HG03558 (cell line): ENCODE results near the gene ABCG1.

ENCODE experiments used
- ATAC-seq: cut with Tn5 transposase; IDR thresholded peaks from one replicate; pipeline ENCODE4 v1.9.1; 2021; ENCODE audit warnings: moderate number of reproducible peaks; ENCODE audit not compliant: unreplicated experiment; ENCODE audit errors: extremely low read depth

ABCG1 gene

DNA sequence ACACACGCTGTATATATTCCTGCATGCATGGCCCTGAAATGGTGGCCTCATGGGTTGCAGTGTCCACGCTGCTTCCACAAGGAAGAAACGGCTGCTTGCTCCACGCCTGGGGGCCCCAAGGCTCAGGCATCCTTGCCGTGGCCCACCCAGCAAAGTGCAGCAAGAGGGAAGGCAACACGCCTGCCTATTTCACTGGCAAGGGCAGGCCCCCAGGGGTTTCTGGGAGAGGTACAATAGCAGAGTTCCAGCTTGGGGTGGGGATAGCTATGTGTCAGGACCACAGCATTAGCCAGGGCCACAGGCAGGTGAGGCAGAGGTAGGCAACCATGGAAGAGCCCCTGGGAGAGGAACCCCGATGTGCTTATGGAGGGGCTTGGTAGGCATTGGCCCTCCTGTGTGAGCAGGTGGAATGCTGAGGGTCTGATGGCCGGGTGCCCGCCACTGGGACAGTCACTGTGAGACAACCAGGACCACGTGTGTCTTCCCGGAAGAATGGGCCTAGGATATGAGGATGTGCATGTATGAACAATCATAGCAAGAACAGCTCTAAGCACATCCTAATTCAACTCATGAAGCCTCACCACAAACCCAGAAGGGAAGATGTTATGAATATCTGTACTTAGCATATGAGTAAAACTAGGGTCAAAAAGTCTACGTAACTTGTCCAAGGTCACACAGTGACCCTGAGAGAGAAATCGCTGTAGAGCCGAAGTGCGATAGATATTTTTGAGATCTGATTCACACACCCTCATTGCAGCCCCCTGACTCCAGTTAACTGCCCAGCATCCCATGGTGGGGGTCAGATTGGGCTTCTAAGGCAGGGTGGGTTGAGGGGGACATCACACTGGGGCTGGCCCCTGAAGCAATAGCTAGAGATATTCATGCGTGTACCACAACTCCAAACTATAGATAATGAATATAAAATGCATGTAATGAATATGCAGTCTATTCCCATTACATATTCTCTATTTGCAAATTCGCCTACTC, 120.1 kb downstream of the ABCG1 start:
- no peak for ATAC-seq

DNA sequence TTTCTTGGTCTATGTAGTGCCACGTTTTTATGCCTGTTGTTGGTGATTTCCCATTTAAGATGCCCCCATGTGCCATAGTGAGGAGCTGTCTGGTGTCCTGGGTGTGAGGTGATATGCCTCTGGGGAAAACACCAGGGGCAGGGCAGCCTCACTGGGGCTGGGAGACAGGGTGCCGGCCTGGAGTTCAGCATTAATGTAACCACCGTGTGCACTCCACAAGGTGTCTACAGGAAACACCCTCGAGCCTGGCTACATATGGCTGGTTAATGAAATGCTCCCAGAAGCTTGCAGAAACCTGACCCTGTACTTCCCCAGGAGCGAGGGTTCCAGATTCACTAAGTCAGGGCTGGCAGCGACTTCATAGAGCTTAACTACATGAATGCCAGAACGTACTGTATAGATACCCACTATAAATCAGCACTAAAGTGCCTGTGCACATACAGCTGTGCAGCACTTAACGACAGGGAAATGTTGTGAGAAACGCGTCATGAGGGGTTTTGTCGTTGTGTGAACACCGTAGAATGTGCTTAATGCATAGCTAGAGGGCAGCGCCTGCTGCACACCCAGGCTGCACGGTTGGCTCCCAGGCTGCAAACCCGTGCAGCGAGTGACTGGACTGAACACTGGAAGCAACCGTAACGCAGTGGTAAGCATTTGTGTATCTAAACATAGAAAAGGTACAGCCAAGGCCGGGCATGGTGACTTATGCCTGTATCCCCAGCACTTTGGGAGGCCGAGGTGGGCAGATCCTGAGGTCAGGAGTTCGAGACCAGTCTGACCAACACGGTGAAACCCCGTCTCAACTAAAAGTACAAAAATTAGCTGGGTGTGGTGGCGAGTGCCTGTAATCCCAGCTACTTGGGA, 121.5 kb downstream of the ABCG1 start:
- no peak for ATAC-seq

DNA sequence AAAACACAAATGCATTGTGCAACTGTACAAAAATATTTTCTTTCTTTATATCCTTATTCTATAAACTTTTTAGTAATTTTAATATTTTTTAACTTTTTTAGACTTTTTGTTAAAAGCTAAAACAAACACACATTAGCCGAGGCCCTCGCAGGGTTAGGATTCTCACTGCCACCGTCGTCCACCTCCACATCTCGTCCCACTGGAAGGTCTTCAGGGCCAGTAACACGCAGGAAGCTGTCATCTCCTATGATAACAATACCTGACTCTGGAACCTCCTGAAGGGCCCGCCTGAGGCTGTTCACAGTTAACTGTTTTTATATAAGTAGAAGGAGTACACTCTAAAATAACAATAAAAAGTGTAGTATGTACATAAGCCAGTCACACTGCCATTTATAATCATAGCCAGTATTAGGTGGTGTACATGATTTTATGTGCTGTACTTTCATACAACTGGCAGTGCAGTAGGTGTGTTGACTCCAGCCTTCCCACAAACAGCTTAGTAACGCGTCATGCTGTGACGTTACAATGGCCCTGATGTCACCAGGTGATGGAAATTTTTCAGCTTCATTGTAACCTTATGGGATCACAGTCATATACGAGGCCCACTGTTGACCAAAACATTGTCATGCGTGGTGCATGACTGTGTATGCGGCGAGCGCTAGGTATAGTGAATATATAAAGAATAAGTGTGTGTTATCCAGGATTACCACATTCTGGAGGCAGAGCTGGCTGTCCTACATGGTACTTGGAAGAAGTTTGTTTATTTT, 123.0 kb downstream of the ABCG1 start:
- no peak for ATAC-seq

DNA sequence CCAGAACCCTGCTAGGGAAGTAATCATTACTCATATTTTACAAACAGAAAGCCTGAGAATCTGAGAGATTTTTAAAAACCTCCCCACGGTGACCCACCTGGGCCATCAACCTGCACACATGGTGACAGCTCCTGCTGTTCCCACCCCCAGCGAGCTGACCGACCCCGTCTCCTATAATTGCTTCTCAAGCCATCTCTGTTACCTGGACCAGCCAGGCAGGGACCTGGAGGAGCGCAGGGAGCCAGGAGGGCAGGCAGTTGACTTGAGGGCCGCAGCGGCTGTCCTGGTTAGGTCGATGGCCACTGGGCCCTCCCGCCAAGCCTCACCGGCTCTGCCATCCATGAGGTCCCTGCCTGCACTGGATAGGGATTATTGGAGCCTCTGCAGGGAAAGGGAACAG, 124.2 kb downstream of the ABCG1 start:
- ATAC-seq, result no peak

DNA sequence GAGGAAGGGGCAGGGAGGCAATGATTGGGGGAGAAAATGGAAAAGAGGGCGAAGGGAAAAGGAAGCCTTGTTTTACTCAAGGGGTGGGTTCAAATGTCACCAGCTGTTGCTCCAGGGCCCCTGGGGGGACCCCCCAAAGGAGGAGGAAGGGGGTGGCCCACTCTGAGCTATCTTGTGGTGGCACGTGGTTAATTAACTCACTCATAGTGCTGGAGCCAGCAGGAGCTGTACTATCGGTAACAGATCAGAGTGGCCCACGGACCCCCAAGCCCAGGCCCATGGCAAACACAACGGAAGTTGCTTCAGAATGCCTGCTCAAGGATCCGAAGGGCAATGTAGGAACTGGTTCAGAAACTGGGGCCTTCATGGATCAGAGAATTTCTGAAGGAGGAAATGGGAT, 124.6 kb downstream of the ABCG1 start:
- ATAC-seq, result no peak

DNA sequence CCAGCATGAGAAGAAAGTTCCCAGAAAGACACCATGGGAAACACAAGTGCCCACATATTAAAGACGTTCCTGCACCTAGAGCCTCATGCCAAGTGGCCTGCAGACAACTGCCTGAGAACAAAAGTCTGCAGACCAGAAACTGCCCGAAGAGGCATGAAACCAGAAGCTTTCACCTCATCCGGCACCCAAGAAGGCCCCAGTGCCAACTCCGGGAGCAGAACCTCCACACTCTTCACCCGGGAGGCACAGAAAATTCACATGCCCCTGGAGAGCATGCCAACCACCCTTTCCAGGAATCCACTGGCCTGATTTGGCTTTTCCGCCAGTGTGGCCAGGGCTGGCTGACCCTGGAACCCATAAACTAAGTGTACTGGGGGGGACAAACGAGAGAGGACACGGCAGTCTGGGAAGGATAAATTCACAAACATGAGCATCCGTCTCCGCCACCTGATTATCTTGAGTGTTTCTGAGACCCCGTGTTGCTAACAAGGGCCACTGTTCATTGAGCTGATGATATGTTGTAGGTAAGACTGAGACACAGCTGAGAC, 125.1 kb downstream of the ABCG1 start:
- ATAC-seq, result no peak

DNA sequence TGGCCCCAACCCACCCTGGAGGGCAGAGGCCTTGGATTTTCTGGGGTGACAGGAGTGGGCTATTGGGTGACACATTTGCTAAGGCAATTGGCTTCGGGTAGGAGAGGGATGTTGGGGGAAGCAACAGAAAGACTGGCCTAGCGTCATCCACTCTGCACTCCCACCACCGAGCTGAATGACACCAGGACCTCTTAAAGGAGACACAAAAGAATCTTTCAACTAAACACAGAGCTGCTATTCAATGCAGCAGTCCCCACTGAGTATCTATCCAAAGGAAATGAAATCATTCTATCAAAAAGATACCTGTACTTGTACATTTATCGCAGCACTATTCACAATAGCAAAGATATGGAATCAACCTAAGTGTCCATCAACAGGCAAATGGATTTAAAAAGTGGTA, 125.7 kb downstream of the ABCG1 start:
- ATAC-seq, result no peak

DNA sequence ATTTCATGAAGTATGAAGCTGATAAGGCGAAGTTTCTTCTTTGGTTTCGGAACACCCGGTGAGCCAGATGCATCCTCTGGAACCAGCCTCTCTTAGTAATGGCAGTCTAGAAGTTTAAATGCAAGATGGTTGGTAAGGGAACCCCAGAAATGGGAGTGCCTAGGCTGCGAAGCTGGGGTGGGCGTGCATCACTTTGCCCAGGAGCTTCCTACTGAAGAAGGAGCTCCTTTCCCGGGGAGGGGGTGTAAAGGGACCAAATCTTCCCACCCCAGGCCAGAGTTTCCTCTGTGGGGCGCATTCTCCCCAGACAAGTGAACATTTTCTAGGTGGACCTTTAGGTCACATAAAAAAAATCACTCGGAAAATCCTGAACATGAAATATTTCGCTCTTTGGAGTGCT, 127.5 kb downstream of the ABCG1 start:
- no peak for ATAC-seq
